22Rv1 (cell line): ENCODE measurements around the gene SELENOM.
A peak's percentile ranks its signal among the peaks of the same experiment; 100 is the strongest.

Experiments
- ZFX ChIP-seq: fragments of 450-650 bp; IDR thresholded peaks from 2 replicates; pipeline ENCODE4 v1.6.1; 2017; ENCODE audit warnings: antibody characterized with exemption, borderline replicate concordance
- TF ChIP-seq, protein P1 (sequence below): fragments of 450-650 bp; IDR thresholded peaks from 2 replicates; pipeline ENCODE4 v1.5.1; 2017; ENCODE audit warnings: mild to moderate bottlenecking

DNA sequence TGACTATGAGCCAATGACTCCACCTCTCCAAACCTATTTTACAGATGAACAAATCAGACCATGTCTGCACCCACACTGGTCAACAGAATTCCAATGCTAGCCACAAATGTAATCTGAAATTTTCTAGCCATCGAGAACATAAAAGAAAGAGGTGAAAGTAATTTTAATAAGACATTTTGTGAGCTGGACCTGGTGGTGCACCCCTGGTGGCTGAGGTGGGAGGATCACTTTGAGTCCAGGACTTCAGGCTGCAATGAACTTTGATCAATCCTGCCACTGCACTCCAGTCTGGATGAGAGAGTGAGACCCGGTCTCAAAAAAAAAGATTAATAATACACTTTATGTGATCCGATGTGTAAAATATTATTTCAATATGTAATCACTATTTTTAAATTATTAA, 43.2 kb upstream of the SELENOM start:
- TF ChIP-seq, protein P1, sequence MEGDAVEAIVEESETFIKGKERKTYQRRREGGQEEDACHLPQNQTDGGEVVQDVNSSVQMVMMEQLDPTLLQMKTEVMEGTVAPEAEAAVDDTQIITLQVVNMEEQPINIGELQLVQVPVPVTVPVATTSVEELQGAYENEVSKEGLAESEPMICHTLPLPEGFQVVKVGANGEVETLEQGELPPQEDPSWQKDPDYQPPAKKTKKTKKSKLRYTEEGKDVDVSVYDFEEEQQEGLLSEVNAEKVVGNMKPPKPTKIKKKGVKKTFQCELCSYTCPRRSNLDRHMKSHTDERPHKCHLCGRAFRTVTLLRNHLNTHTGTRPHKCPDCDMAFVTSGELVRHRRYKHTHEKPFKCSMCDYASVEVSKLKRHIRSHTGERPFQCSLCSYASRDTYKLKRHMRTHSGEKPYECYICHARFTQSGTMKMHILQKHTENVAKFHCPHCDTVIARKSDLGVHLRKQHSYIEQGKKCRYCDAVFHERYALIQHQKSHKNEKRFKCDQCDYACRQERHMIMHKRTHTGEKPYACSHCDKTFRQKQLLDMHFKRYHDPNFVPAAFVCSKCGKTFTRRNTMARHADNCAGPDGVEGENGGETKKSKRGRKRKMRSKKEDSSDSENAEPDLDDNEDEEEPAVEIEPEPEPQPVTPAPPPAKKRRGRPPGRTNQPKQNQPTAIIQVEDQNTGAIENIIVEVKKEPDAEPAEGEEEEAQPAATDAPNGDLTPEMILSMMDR, result peak; percentile 71
- no peak for TF ChIP-seq ZFX
